HFFc6 (cell line): ENCODE results near the gene CNGB1. TPM values are rescaled to one million over a fixed set of nuclear protein-coding genes. Genes with fewer than 3 reads are reported as not detected.

Source experiments
- DNase-seq: peaks from one replicate; pipeline ENCODE4 v3.0.0-alpha.2; 2018
- H3K27ac Mint-ChIP-seq: 2 replicates; pipeline ENCODE4 v1.8.0; 2020; ENCODE audit warnings: mild to moderate bottlenecking, mixed read lengths
- H3K27me3 Mint-ChIP-seq: 2 replicates; pipeline ENCODE4 v1.8.0; 2021; ENCODE audit warnings: mild to moderate bottlenecking, moderate library complexity, mixed read lengths; ENCODE audit not compliant: insufficient read depth
- H3K36me3 Mint-ChIP-seq: 2 replicates; pipeline ENCODE4 v1.8.0; 2021; ENCODE audit warnings: low read depth, mixed read lengths
- H3K4me1 Mint-ChIP-seq: 2 replicates; pipeline ENCODE4 v1.8.0; 2020; ENCODE audit warnings: low read depth, mixed read lengths
- H3K4me3 Mint-ChIP-seq: 2 replicates; pipeline ENCODE4 v1.8.0; 2020; ENCODE audit warnings: mild to moderate bottlenecking, moderate library complexity, mixed read lengths
- H3K9me3 Mint-ChIP-seq: 2 replicates; pipeline ENCODE4 v1.8.0; 2020; ENCODE audit warnings: mild to moderate bottlenecking, mixed read lengths
- total RNA-seq, 6 experiments: library from RNA; stranded (reverse); fragmentation: NEBNext Ultra II Directional; extraction: Animal tissue kit (Norgen Biotek cat#: 25700); gene quantifications; 2 replicates in 1 of 6; 3 replicates in 5 of 6; pipeline ENCODE4 v1.2.3, GENCODE V29; 2021
- TF ChIP-seq, protein P1 (sequence below): fragments of 200-600 bp; sonication (generic); IDR thresholded peaks from 2 replicates; pipeline ENCODE4 v1.5.0; 2021; ENCODE audit warnings: antibody characterized with exemption, mild to moderate bottlenecking

Gene CNGB1
- total RNA-seq, 6 experiments from 2014 or later: 0.02 TPM; not detected in 5

- TF ChIP-seq, protein P1, sequence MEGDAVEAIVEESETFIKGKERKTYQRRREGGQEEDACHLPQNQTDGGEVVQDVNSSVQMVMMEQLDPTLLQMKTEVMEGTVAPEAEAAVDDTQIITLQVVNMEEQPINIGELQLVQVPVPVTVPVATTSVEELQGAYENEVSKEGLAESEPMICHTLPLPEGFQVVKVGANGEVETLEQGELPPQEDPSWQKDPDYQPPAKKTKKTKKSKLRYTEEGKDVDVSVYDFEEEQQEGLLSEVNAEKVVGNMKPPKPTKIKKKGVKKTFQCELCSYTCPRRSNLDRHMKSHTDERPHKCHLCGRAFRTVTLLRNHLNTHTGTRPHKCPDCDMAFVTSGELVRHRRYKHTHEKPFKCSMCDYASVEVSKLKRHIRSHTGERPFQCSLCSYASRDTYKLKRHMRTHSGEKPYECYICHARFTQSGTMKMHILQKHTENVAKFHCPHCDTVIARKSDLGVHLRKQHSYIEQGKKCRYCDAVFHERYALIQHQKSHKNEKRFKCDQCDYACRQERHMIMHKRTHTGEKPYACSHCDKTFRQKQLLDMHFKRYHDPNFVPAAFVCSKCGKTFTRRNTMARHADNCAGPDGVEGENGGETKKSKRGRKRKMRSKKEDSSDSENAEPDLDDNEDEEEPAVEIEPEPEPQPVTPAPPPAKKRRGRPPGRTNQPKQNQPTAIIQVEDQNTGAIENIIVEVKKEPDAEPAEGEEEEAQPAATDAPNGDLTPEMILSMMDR: no peak
- DNase-seq: no peak
- no peak overlapping the region for H3K27ac Mint-ChIP-seq
Measured at GRCh38 chr16:57937861-57938260, 33.1 kb downstream of the CNGB1 start.

DNA sequence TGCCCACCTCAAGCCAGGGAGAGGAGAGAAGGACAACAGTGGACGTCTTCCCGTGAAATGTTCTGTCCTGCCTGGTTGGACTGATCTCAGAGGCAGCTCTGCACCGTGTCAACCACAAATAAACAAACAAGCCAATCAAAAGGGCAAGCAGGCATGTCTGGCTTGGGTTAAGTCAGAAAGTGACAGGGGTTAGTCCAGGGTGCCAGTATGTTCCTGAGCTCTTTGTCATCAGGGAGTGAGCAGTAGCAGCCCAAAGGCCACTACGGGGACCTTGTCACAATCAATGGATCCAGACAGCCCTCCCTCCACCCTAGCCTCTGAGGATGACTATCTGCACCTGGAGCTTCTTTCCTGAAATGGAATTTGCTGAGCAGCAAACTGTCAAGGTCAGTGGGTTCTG is 35.0 kb downstream of the CNGB1 start:
- Mint-ChIP-seq H3K4me1 (peaks cover 25% of the 10 kb centered on the region), H3K27ac (no peak overlapping the region), H3K27me3 (peaks cover 16% of the 10 kb centered on the region), H3K4me3 (no peak overlapping the region), H3K36me3 (no peaks in the 10 kb centered on the region), H3K9me3 (no peaks in the 10 kb centered on the region)
- no peak for DNase-seq
- TF ChIP-seq, protein P1: no peak

More at GRCh38 chr16:57937861-57938260, 33.1 kb downstream of the CNGB1 start:
- H3K27me3 Mint-ChIP-seq: peaks cover 27% of the 10 kb centered on the region
- H3K36me3 Mint-ChIP-seq: no peaks in the 10 kb centered on the region
- peaks cover 20% of the 10 kb centered on the region for H3K4me1 Mint-ChIP-seq
- no peaks in the 10 kb centered on the region for H3K9me3 Mint-ChIP-seq
- H3K4me3 Mint-ChIP-seq: no peak overlapping the region

- Mint-ChIP-seq H3K4me1 (peaks cover 5% of the 10 kb centered on the region; the same call in 1 of the 2 replicates), H3K4me3 (no peak overlapping the region), H3K27ac (no peak overlapping the region), H3K36me3 (no peaks in the 10 kb centered on the region), H3K27me3 (peaks cover 28% of the 10 kb centered on the region), H3K9me3 (no peaks in the 10 kb centered on the region)
- DNase-seq: no peak
- TF ChIP-seq, protein P1: no peak
Measured at GRCh38 chr16:57930533-57930932, 40.4 kb downstream of the CNGB1 start.

- no peaks in the 10 kb centered on the region for H3K9me3 Mint-ChIP-seq
- DNase-seq: no peak
- TF ChIP-seq, protein P1: no peak
- H3K27ac Mint-ChIP-seq: no peak overlapping the region
- H3K4me3 Mint-ChIP-seq: no peak overlapping the region
- H3K36me3 Mint-ChIP-seq: no peaks in the 10 kb centered on the region
- peaks cover 5% of the 10 kb centered on the region; the same call in 1 of the 2 replicates for H3K4me1 Mint-ChIP-seq
- peaks cover 32% of the 10 kb centered on the region for H3K27me3 Mint-ChIP-seq
Measured at GRCh38 chr16:57929250-57929649, 41.7 kb downstream of the CNGB1 start.

DNA sequence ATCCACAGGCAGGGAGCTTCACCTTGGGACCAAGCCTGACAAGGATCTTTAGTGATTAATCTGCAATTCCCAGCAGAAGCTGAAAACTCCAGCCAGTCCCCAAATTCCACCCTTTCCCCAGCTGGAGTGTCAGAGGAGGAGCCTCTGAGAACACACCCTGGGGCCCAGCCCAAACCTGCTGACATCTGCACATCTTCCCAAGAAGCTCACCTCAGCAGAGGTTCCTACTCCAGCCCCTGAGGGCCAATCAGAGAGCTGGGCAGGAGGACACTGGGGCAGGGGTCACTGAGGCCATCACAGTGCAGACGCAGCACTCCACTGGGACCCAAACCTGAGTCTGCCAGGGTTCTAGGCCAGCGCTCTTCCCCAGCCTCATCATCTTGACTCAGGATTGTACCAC is 44.9 kb downstream of the CNGB1 start:
- no peaks in the 10 kb centered on the region for H3K9me3 Mint-ChIP-seq
- H3K36me3 Mint-ChIP-seq: no peaks in the 10 kb centered on the region
- no peak for DNase-seq
- H3K4me1 Mint-ChIP-seq: no peaks in the 10 kb centered on the region
- TF ChIP-seq, protein P1: no peak
- H3K4me3 Mint-ChIP-seq: no peak overlapping the region
- peaks cover 36% of the 10 kb centered on the region for H3K27me3 Mint-ChIP-seq
- no peak overlapping the region for H3K27ac Mint-ChIP-seq

DNA sequence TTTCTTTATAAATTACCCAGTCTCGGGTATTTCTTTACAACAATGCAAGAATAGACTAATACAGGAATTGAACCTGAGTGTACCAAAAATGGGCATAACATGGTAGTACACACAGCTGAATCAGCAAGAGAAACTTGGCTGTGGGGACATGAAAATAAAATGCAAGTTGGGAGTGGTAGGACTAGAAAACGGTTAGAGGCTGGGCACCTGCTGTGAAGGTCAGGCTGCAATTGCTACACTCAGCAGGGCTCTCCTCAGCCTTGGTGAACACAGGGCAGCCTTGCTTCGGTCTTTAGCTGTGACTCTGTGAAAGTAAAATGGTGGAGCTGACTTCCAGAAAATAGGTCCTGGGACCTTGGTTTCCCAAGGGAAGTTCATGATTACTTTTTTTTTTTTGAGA is 45.6 kb downstream of the CNGB1 start:
- H3K4me1 Mint-ChIP-seq: no peaks in the 10 kb centered on the region
- peaks cover 40% of the 10 kb centered on the region for H3K27me3 Mint-ChIP-seq
- H3K9me3 Mint-ChIP-seq: no peaks in the 10 kb centered on the region
- no peak for DNase-seq
- no peak overlapping the region for H3K27ac Mint-ChIP-seq
- H3K36me3 Mint-ChIP-seq: no peaks in the 10 kb centered on the region
- TF ChIP-seq, protein P1: no peak
- H3K4me3 Mint-ChIP-seq: no peak overlapping the region
